HG02623 (cell line): Measurements from ENCODE around the gene CYB5RL.
"Not testable (repeated sequence)": the region's sequence is repeated elsewhere in the genome, so short reads cannot be mapped to it uniquely, and the experiment has no call there.

ENCODE experiments used
- ATAC-seq: cut with Tn5 transposase; IDR thresholded peaks from one replicate; pipeline ENCODE4 v1.9.1; 2021; ENCODE audit warnings: moderate library complexity; ENCODE audit not compliant: unreplicated experiment

Gene CYB5RL

GRCh38 chr1:54227091-54227602 is 27.3 kb upstream of the CYB5RL start:
- ATAC-seq = no peak

- no peak for ATAC-seq
These were observed 26.2 kb upstream of the CYB5RL start for GRCh38 chr1:54225986-54226559.

- ATAC-seq = no peak
These were observed 25.5 kb upstream of the CYB5RL start for GRCh38 chr1:54225378-54225777.

- ATAC-seq = no peak
These were observed 24.4 kb upstream of the CYB5RL start for GRCh38 chr1:54224233-54224632.

DNA sequence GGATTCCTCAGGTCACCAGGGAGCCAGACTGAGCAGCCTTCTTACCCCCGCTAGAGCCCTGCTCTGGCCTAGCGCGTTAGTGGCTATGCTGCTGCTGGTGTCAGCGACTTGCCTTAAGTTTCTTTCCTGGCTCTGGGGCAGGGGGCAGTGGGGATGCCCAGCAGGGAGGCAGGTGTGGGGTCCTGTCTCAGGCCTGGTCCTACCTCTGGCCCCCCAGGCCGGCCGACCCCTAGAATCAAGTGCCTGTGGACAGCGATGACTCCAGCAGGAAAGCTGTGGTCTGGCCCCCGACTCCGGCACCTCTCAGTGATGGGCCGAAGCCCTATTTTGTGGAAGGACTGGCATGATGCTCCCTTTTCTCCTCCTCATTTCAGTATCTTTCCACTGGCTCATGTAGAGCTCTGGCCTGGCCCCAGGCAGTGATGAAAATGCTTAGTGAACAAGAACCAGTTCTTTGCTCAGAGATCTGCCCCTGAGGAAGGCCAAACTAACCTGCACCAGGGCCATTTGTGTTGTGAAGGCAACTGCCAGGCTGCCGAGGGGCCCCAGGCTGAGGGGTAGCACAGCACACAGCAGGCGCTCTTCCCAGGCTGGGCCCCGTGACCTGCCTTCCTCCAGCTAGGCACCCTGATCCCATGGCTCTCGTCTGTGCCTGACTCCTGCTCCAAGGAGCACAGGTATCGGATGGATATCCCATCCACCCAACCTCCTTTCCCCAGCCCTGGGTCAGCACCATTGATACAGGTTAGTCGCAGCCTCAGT is 23.8 kb upstream of the CYB5RL start:
- no peak for ATAC-seq

DNA sequence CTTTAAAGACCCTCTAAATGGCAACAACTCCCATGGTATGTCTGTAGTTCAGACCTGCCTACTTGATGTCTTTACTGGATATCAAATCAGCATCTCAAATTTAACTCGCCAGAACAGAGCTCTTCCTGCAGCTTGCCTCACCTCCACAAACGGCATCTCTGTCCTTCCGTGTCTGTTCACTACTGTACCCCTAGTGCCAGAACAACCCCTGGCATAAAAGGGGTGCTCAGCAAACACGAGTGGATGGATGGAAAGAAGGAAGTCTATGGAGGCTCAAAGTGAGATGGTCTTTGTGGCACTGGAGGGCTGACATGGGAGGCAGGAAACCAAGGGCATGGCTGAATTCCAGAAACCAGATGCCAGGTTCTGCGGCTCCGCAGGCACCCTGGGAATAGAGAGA is 22.9 kb upstream of the CYB5RL start:
- ATAC-seq = no peak

DNA sequence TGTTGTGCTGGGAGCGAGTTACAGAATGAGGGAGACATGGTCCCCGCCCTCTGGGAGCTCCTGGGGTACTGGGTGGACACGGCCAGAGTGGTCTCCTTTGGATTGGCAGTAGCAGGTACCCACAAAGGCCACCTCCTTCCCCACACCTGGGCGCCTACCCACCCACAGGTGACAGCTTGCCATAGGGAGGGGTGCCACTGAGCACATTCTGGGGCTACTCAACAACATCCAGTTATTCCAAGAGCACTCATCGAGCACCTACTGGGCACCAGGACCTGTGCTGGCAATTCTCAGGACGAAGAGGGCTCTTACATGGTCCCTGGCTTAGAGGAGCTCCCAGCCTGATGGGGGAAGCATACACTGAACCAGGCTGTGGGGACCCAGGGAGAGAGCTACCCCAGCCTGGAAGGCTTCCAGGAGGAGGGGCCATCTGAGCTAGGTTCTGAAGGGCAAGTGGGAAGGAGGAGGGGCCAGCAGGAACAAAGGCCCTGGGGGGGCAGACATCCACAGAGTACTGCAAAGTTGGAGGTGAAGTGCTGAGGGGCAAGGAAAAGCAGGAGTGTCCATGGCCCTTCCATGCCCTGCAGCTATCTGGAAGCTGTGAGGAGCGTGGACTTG is 22.1 kb upstream of the CYB5RL start:
- ATAC-seq = no peak

DNA sequence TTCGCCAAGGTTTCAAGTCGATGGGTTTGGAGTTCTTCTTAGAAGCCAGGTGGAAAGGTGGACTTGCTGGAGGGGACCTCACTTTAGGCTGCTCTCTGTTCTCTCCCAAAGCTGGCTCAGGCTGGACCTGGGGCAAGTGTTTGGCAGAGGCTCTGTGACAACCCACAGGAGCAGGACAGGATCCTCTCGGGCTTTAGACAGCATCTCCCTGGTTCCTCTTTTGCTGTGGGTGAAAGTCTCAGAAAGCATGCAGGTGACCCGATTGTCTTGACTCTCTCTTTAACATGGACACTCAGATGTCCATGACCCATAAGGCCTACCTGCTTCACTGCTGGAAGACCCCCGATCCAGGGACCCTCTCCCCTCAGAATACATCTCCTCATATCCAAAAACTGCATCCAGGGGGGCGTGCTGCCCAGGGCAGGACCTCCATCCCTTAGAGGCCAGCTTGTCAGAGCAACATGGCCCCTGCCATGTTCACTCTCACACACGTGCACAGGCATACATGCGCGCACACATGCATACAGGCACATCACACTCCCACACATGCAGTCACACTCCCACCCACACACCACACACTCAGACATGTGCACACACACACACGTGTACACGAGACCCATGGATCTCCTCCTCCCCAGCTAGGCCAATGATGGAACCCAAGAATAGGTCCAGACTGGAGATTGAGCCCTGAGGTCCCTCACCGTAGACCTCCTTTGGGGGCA is 21.4 kb upstream of the CYB5RL start:
- no peak for ATAC-seq

DNA sequence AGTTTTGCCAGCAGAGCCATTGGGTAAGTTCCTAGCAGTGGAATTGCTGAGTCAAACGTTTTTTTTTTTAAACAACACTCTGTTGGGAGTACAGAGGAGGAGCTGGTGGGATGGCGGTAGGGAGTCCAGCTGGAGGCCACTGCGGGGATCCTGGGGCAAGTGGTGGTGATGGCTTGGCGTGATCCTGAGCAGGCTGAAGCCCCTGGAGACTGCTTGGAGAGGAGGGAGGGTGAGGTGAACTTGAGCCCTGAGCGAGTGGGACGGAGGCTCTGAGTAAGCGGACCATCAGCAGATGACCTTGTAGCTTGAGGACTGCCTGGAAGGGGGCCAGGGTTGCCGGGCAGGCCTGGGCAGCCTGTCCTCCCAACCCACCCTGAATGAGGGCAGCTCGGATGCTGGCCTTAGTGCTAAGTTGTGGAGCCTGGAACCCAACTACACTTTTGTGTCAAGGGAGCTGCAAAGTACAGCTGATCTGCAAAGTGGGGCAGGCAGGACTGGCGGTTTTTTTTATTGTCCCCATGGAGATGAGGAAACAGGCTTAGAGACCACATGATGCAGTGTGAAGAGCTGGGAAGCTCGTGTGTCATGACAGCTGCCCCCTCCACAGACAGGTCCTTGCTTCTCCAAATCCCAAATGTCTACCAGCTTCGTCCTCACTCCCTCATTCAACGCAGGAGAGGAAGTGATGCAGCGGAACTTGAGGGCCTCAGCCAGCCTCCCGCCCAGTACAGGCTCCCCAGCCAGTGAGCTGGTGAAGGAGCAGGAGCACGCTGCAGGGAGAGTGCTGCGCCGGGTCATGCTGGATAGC is 20.4 kb upstream of the CYB5RL start:
- no peak for ATAC-seq

DNA sequence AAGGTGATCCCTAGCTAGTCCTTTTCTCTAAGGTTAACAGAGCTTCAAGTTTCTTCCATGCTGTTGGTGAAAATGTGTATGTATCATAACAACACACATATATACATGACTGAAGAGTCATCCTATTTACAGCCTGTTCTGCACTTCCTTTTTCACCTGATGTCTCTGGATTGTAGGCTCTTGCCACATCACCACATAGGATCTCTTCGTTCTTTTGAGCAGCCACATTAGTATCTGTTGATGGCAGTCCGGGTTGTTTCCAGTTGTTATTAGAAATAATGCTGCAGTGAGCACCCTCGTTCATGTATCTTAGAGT is 19.8 kb upstream of the CYB5RL start:
- ATAC-seq = no peak

- no peak for ATAC-seq
These were observed 19.3 kb upstream of the CYB5RL start for GRCh38 chr1:54218883-54219687.

DNA sequence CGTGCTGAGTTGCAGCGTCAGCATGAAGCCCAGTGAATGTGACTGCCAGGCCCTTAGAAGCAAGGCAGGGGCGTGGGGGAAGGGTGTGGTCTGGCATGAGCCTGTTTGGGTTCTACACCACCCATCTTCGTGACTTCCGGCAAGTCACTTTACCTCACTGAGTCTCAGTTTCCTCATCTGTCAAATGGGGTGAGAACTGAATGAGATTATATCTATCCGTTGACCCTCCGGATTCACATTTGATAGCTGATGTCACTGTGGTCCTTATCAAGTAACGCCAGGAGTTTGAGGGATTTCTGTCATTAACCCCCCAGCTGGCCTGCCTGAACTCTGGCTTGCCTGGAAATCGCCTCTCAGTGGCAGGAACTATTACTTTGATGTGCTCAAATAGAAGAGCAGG is 15.7 kb upstream of the CYB5RL start:
- no peak for ATAC-seq

DNA sequence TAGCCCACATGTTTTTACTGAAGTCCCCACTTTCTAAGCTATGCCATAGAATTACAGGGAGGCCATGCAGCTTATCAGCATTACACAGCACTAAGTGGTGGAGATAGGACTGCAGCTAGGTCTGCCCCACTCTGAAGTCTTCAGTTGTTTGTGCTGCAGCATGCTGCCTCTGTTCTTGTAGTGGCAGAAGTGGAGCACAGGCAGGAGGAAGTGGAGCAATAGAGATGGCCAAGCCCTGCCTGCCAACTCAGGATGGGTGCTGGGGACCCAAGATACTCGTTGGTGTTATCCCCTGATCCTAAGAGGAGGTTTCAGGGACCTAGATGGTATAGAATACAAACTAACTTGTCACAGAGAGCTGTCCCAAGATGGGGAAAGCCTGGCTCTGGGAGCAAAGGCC is 13.0 kb upstream of the CYB5RL start:
- no peak for ATAC-seq

DNA sequence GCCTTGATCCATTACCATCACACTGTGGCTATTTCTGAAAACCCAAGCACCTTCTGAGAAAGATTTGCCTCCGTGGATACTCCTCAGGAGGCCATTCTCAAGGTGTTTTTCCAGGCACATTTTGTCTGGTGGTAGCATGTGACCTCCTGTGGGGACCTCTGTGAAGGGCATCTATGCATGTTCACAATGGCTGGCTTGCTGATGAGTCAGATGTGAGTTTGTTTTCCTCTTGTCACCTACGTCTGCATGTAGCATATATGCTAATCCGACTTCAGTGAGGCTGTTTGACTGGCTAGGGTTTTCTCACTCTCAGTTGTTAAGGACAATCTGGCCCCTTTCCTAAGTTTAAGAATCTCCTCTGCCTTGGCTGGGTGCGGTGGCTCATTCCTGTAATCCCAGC is 8.1 kb upstream of the CYB5RL start:
- not testable (repeated sequence) for ATAC-seq

DNA sequence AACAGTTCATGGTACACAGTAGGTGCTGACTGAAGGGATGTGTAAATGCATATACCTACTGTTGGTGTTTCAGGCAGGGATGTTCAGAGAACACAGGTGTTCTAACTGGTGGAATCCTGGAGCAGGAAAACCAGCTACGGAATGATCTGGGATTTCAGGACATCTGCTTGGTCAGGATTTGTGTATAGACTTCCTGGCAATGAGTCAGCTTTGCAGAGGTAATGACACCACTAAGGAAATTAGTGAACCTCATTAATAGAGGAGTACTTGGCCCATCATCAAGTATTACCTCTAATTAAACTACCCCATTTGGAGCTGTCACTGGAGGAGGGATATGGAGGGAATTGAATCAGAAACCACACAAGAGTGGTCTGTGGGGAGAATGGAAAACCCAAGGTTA is 7.5 kb upstream of the CYB5RL start:
- ATAC-seq = no peak

GRCh38 chr1:54204199-54204598 is 4.4 kb upstream of the CYB5RL start:
- ATAC-seq = no peak

DNA sequence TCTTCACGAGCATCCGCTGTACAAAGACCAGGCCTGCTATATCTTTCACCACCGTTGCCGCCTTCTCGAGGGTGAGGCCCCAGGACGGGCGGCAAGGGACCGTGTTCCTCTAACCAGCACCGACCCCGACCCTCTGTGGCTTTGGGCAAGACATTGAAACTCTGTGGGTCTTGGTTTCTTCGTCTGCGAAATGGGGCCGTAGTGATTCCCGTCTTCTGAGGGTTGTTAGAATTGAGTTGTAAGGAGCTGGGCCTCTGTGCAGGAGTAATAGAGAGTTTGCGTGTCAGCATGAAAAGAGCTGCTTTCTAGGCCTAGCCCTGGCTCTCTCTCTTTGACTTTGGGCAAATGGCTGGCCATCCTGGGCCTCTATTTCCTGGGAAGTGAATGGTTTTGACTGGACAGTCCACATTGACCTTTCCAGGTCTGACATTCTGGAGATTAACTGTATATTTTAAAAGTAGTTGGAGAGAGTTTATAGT is 728 bp upstream of the CYB5RL start:
- no peak for ATAC-seq

- no peak for ATAC-seq
These were observed 572 bp downstream of the CYB5RL start for GRCh38 chr1:54199151-54199764.

GRCh38 chr1:54193453-54193852 is 6.4 kb downstream of the CYB5RL start:
- no peak for ATAC-seq

- no peak for ATAC-seq
These were observed 8.3 kb downstream of the CYB5RL start for GRCh38 chr1:54191525-54191924.
